Suprapubic skin (tissue), 4 donors: ENCODE measurements around the gene FGF5. TPM values are rescaled to one million over a fixed set of nuclear protein-coding genes. Genes with fewer than 3 reads are reported as not detected.

Source experiments
- DNase-seq, 2 donors: peaks; one replicate each; pipeline ENCODE4 v3.0.0-alpha.2; 2019; ENCODE audit warnings: low spot score in 2 of 2
- H3K27ac ChIP-seq: fragments of 200-600 bp; sonication (generic); one replicate; pipeline ENCODE4 v1.5.1; 2019
- H3K27me3 ChIP-seq: fragments of 200-600 bp; sonication (generic); one replicate; pipeline ENCODE4 v1.5.1; 2019
- H3K36me3 ChIP-seq: fragments of 200-600 bp; sonication (generic); one replicate; pipeline ENCODE4 v1.5.1; 2019
- H3K4me1 ChIP-seq: fragments of 200-600 bp; sonication (generic); one replicate; pipeline ENCODE4 v1.5.1; 2019
- H3K4me3 ChIP-seq: fragments of 200-600 bp; sonication (generic); one replicate; pipeline ENCODE4 v1.5.1; 2019; ENCODE audit warnings: mild to moderate bottlenecking
- H3K9me3 ChIP-seq: fragments of 200-600 bp; sonication (generic); one replicate; pipeline ENCODE4 v1.5.1; 2019
- EP300 ChIP-seq: sonication (generic); formaldehyde crosslinking; IDR thresholded peaks from one replicate; pipeline ENCODE4 v1.6.1; 2017; ENCODE audit warnings: antibody characterized with exemption
- POLR2A ChIP-seq, 2 donors: fragments of 450-650 bp; IDR thresholded peaks; one replicate each; pipeline ENCODE4 v1.6.1; 2017; ENCODE audit warnings: antibody characterized with exemption in 2 of 2, mild to moderate bottlenecking in 2 of 2, moderate library complexity in 2 of 2
- POLR2AphosphoS5 ChIP-seq, 3 donors: sonication (generic); formaldehyde crosslinking; IDR thresholded peaks; one replicate each; pipeline ENCODE4 v1.6.1; 2017; ENCODE audit warnings: antibody characterized with exemption in 3 of 3
- WGBS: methylation state at CpG from one replicate; pipeline ENCODE4 v1.1.5; 2018; 5-methylcytosine and 5-hydroxymethylcytosine counted together
- total RNA-seq, 4 donors: library from RNA; depleted of rRNA; stranded (reverse); fragments of >200 nt; gene quantifications; one replicate each; pipeline ENCODE4 v1.1.0, GENCODE V29; 2016
- TF ChIP-seq, protein P1 (sequence below), 2 donors: fragments of 200-600 bp in 1 of 2; fragments of 450-650 bp in 1 of 2; sonication (generic) in 1 of 2; IDR thresholded peaks; one replicate each; pipeline ENCODE4 v1.5.1; 2016 to 2019; ENCODE audit warnings: antibody characterized with exemption in 2 of 2, mild to moderate bottlenecking in 1 of 2, moderate library complexity in 1 of 2

Gene FGF5
- total RNA-seq, 4 donors from 2014 or later: 0.25 to 0.52 TPM; not detected in 2

- peak overlapping the region; percentile 58 for H3K4me3 ChIP-seq
- WGBS: 21% methylated on average over 3 of the region's 3 CpGs
- TF ChIP-seq POLR2AphosphoS5 (IDR thresholded peaks at IDR 0.05): no peak
- no peak for TF ChIP-seq POLR2A (IDR thresholded peaks at IDR 0.05)
- TF ChIP-seq EP300: no peak
- TF ChIP-seq, protein P1, sequence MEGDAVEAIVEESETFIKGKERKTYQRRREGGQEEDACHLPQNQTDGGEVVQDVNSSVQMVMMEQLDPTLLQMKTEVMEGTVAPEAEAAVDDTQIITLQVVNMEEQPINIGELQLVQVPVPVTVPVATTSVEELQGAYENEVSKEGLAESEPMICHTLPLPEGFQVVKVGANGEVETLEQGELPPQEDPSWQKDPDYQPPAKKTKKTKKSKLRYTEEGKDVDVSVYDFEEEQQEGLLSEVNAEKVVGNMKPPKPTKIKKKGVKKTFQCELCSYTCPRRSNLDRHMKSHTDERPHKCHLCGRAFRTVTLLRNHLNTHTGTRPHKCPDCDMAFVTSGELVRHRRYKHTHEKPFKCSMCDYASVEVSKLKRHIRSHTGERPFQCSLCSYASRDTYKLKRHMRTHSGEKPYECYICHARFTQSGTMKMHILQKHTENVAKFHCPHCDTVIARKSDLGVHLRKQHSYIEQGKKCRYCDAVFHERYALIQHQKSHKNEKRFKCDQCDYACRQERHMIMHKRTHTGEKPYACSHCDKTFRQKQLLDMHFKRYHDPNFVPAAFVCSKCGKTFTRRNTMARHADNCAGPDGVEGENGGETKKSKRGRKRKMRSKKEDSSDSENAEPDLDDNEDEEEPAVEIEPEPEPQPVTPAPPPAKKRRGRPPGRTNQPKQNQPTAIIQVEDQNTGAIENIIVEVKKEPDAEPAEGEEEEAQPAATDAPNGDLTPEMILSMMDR (IDR thresholded peaks at IDR 0.05): no peak
- H3K27ac ChIP-seq: no peak overlapping the region
- no peaks in the 10 kb centered on the region for H3K9me3 ChIP-seq
- DNase-seq: no peak
- peaks cover 13% of the 10 kb centered on the region for H3K4me1 ChIP-seq
- H3K27me3 ChIP-seq: peaks cover 34% of the 10 kb centered on the region
- H3K36me3 ChIP-seq: no peaks in the 10 kb centered on the region
These were observed 68.7 kb downstream of the FGF5 start for GRCh38 chr4:80335226-80335553.

DNA sequence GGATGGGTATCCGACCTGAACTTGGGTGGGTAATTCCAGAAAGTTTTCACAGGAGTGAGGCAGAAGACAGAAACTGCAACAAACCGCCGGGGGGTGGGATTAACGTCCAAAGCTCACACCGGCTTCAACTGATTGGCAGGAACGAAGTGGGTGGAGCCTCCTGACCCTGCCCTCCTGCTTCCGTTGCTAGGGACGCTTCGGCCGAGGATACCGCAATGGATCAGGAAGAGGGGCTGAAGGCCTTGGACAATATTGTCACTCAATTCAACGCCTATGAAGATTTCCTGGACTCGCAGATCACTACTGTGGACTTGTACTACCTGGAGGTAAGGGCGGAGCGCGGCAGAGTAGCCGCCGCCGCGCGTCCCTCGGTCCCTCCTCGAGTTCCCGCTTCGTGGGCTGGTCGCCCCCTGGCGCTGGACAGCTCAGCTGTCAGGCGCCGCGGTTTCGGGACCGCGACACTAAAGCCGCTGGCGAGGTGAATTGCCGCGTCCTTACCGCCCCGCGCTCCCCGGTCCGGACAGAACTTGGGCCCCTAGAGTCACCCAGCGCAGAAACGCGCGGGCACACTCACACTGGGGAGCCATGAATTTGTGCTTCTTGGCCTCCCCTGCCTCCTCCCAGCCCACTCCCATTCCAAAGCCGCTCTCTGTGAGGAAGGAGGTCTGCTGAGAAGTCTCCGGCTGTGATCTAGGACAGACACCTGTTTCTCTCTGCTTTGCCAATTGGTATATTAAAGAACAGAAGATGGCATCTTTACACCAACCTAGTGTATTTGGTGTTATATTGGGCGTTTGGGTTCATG, 69.3 kb downstream of the FGF5 start, which contains the start of gene CFAP299:
Gene CFAP299 (plus strand): TSS at position 177 of the 805 bp plus-strand sequence.
- TF ChIP-seq, protein P1 (IDR thresholded peaks at IDR 0.05): peak in 1 of 2 donors; percentile 20
- no peak for TF ChIP-seq POLR2AphosphoS5 (IDR thresholded peaks at IDR 0.05)
- peak within 1 kb of the TSS; percentile 58 for H3K4me3 ChIP-seq

DNA sequence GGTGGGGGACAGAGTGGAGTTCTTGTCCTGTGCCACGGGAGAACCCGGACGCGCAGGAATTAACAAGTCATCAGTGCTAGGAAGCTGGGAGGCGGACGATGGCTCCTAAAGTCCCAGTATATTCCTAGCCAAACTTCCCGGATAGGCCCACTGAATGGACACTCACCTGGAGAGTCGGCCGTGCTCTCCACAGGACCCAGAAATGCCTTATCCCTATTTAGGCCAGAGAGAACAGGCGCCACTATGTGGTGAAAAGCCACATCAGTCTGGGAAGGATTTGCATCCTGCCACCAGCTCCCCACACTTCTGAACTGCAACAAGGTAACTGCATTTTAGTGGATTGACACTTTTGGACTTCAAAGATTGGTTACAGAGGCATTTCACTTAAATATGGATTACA, 70.1 kb downstream of the FGF5 start:
- TF ChIP-seq EP300 (no peak), POLR2A (IDR thresholded peaks at IDR 0.05) (no peak), POLR2AphosphoS5 (IDR thresholded peaks at IDR 0.05) (no peak)
- TF ChIP-seq, protein P1 (IDR thresholded peaks at IDR 0.05): no peak
- no peaks in the 10 kb centered on the region for H3K36me3 ChIP-seq
- peaks cover 39% of the 10 kb centered on the region for H3K27me3 ChIP-seq
- peaks cover 13% of the 10 kb centered on the region for H3K4me1 ChIP-seq
- no peak overlapping the region for H3K27ac ChIP-seq
- H3K4me3 ChIP-seq: peak overlapping the region; percentile 58
- H3K9me3 ChIP-seq: no peaks in the 10 kb centered on the region
- 12% methylated on average over 10 of the region's 10 CpGs for WGBS
- no peak for DNase-seq

More for the DNA sequence above, 69.3 kb downstream of the FGF5 start, which contains the start of gene CFAP299:
- peaks cover 35% of the 10 kb centered on the region for H3K27me3 ChIP-seq
- no peaks in the 10 kb centered on the region for H3K9me3 ChIP-seq
- H3K27ac ChIP-seq: no peak within 1 kb of the TSS
- no peaks in the 10 kb centered on the region for H3K36me3 ChIP-seq
- 2% methylated on average over 15 of the region's 49 CpGs for WGBS
- H3K4me1 ChIP-seq: peaks cover 13% of the 10 kb centered on the region
- DNase-seq: peak; percentile 75 to 87

DNA sequence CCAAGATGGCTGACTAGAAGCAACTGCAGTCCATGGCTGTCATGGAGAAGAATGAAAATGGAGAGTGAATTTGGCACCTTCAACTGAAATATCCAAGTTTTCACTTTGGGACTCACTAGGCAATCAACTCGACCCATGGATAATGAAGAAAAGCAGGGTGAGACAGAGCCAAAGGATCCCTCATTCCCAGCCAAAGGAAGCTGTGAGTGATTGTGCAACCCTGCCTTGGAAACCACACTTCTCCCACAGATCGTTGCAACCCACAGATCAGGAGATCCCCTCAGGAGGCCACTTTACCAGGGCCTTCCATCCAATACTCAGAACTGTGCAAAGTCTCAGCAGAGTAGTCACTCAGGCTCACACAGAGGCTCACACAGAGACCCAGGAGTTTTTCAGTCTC, 73.6 kb downstream of the FGF5 start:
- H3K9me3 ChIP-seq: no peaks in the 10 kb centered on the region
- WGBS: 61% methylated on average over 2 of the region's 2 CpGs

More for the DNA sequence above, 73.6 kb downstream of the FGF5 start:
- no peak overlapping the region for H3K27ac ChIP-seq
- no peak overlapping the region for H3K4me3 ChIP-seq
- no peaks in the 10 kb centered on the region for H3K36me3 ChIP-seq
- H3K27me3 ChIP-seq: peaks cover 27% of the 10 kb centered on the region
- TF ChIP-seq POLR2AphosphoS5 (IDR thresholded peaks at IDR 0.05) (no peak), POLR2A (IDR thresholded peaks at IDR 0.05) (no peak), EP300 (no peak)
- TF ChIP-seq, protein P1 (IDR thresholded peaks at IDR 0.05): no peak
- peaks cover 13% of the 10 kb centered on the region for H3K4me1 ChIP-seq
- DNase-seq: no peak

Other genes starting within 250 kb of the FGF5 start
- gene ANTXR2, start 193.4 kb upstream of the FGF5 start, total RNA-seq: 10 to 100 TPM in 3 of 4 donors, 1 to 10 TPM in 1; 9.8 to 22.2 (median 12.8) TPM
- gene PRDM8, start 69.2 kb upstream of the FGF5 start, total RNA-seq: 1 to 10 TPM in 2 of 4 donors, under 1 TPM in 2; 0.49 to 1.9 (median 1.1) TPM
- gene CFAP299, start 69.1 kb downstream of the FGF5 start, total RNA-seq: not detected